H1 (cell line): ENCODE results near the gene ZNF555. TPM values are rescaled to one million over a fixed set of nuclear protein-coding genes. Genes with fewer than 3 reads are reported as not detected.

Experiments
- CBX5 ChIP-seq: fragments of 300-800, 300-1000 bp; sonication (generic); IDR thresholded peaks from 2 replicates; pipeline ENCODE4 v1.7.1; 2016; ENCODE audit warnings: antibody characterized with exemption, low read length, low read depth
- GABPA ChIP-seq: IDR thresholded peaks from 2 replicates; pipeline ENCODE4 v1.6.1; 2011; ENCODE audit warnings: mild to moderate bottlenecking, low read length, moderate library complexity, borderline replicate concordance; ENCODE audit not compliant: insufficient read depth
- GTF2F1 ChIP-seq: IDR thresholded peaks from 2 replicates; pipeline ENCODE4 v1.6.1; 2012; ENCODE audit warnings: low read depth, low read length, improper control_type of control experiment, borderline replicate concordance
- JUN ChIP-seq: IDR thresholded peaks from 2 replicates; pipeline ENCODE4 v1.6.1; 2011; ENCODE audit warnings: low read depth, mild to moderate bottlenecking, improper control_type of control experiment, low read length
- KDM4A ChIP-seq: IDR thresholded peaks from one replicate; pipeline ENCODE4 v1.7.1; 2012; ENCODE audit warnings: low read depth, mild to moderate bottlenecking, moderate library complexity, low read length, inconsistent platforms; ENCODE audit not compliant: severe bottlenecking
- MAFK ChIP-seq: IDR thresholded peaks from 2 replicates; pipeline ENCODE4 v1.6.1; 2012; ENCODE audit warnings: low read depth, mild to moderate bottlenecking, improper control_type of control experiment, low read length
- RXRA ChIP-seq: IDR thresholded peaks from 2 replicates; pipeline ENCODE4 v1.6.1; 2011; ENCODE audit warnings: low read depth, mild to moderate bottlenecking, low read length, moderate library complexity; ENCODE audit not compliant: insufficient read depth
- SP2 ChIP-seq: IDR thresholded peaks from 2 replicates; pipeline ENCODE4 v1.6.1; 2012; ENCODE audit warnings: mild to moderate bottlenecking, low read length, inconsistent platforms
- ZNF274 ChIP-seq: IDR thresholded peaks from 2 replicates; pipeline ENCODE4 v1.7.0; 2012; ENCODE audit warnings: low read length, borderline replicate concordance; ENCODE audit errors: extremely low read depth
- polyA plus RNA-seq, 7 experiments: library from polyadenylated mRNA; depleted of rRNA in 3 of 7; stranded (reverse) in 5 of 7; unstranded in 2 of 7; fragments of >200 nt in 5 of 7; fragments of 200-250 nt in 2 of 7; gene quantifications; 1 replicate in 5 of 7; 2 replicates in 1 of 7; 4 replicates in 1 of 7; pipeline versions ENCODE4 v1.2.1 to v1.2.3, GENCODE V29; 2011 to 2013; ENCODE audit warnings: missing spikeins in 2 of 7, mixed read lengths in 2 of 7
- total RNA-seq: library from RNA; stranded (reverse); fragmentation: NEBNext Ultra II Directional; extraction: Animal tissue kit (Norgen Biotek cat#: 25700); gene quantifications from 2 replicates; pipeline ENCODE4 v1.2.1, GENCODE V29; 2021
- TF ChIP-seq, protein P1 (sequence below): fragments of 300-600 bp; sonication (generic); IDR thresholded peaks from 2 replicates; pipeline ENCODE4 v1.7.1; 2012; ENCODE audit warnings: low read length, moderate library complexity, mild to moderate bottlenecking, inconsistent platforms; ENCODE audit not compliant: insufficient replicate concordance

Gene ZNF555
- total and polyA plus RNA-seq, 2 of the 8 experiments (the other 6 are each of a cell fraction or from before 2014, with no cell fraction given): 1.6 to 5.7 TPM

DNA sequence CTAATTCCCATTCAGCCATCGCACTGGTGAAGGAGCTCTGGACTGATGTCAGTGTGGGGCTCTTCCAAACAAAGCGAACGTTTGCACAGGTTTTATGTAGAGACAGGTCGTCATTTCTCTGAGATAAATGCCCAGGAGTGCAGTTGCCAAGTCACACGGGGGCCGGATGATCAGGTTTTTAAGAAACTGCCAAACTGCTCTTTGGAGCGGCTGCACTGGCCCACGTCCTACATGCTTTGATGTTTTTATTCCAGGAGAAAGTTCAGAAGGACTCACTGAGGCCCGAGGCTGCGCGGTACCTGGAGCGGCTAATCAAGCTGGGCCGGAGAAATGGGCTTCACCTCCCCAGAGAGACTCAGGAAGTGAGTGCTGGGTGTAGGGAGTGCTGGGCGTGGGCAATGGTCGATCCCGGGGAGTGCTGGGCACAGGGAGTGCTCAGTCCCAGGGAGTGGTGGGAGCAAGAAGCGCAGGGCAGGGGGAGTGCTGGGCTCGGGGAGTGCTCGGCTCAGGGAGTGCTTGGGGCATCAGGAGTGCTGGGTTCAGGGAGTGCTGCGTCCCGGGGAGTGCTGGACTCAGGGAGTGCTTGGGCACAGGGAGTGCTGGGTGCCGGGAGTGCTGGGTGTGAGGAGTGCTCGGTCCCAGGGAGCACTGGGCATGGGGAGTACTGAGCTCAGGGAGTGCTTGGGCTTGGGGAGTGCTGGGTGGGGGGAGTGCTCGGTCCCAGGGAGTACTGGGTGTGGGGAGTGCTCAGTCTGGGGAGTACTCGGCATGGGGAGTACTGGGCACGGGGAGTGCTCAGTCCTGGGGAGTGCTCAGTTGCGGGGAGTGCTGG lies 45.2 kb upstream of the ZNF555 start (continued):
- TF ChIP-seq, protein P1, sequence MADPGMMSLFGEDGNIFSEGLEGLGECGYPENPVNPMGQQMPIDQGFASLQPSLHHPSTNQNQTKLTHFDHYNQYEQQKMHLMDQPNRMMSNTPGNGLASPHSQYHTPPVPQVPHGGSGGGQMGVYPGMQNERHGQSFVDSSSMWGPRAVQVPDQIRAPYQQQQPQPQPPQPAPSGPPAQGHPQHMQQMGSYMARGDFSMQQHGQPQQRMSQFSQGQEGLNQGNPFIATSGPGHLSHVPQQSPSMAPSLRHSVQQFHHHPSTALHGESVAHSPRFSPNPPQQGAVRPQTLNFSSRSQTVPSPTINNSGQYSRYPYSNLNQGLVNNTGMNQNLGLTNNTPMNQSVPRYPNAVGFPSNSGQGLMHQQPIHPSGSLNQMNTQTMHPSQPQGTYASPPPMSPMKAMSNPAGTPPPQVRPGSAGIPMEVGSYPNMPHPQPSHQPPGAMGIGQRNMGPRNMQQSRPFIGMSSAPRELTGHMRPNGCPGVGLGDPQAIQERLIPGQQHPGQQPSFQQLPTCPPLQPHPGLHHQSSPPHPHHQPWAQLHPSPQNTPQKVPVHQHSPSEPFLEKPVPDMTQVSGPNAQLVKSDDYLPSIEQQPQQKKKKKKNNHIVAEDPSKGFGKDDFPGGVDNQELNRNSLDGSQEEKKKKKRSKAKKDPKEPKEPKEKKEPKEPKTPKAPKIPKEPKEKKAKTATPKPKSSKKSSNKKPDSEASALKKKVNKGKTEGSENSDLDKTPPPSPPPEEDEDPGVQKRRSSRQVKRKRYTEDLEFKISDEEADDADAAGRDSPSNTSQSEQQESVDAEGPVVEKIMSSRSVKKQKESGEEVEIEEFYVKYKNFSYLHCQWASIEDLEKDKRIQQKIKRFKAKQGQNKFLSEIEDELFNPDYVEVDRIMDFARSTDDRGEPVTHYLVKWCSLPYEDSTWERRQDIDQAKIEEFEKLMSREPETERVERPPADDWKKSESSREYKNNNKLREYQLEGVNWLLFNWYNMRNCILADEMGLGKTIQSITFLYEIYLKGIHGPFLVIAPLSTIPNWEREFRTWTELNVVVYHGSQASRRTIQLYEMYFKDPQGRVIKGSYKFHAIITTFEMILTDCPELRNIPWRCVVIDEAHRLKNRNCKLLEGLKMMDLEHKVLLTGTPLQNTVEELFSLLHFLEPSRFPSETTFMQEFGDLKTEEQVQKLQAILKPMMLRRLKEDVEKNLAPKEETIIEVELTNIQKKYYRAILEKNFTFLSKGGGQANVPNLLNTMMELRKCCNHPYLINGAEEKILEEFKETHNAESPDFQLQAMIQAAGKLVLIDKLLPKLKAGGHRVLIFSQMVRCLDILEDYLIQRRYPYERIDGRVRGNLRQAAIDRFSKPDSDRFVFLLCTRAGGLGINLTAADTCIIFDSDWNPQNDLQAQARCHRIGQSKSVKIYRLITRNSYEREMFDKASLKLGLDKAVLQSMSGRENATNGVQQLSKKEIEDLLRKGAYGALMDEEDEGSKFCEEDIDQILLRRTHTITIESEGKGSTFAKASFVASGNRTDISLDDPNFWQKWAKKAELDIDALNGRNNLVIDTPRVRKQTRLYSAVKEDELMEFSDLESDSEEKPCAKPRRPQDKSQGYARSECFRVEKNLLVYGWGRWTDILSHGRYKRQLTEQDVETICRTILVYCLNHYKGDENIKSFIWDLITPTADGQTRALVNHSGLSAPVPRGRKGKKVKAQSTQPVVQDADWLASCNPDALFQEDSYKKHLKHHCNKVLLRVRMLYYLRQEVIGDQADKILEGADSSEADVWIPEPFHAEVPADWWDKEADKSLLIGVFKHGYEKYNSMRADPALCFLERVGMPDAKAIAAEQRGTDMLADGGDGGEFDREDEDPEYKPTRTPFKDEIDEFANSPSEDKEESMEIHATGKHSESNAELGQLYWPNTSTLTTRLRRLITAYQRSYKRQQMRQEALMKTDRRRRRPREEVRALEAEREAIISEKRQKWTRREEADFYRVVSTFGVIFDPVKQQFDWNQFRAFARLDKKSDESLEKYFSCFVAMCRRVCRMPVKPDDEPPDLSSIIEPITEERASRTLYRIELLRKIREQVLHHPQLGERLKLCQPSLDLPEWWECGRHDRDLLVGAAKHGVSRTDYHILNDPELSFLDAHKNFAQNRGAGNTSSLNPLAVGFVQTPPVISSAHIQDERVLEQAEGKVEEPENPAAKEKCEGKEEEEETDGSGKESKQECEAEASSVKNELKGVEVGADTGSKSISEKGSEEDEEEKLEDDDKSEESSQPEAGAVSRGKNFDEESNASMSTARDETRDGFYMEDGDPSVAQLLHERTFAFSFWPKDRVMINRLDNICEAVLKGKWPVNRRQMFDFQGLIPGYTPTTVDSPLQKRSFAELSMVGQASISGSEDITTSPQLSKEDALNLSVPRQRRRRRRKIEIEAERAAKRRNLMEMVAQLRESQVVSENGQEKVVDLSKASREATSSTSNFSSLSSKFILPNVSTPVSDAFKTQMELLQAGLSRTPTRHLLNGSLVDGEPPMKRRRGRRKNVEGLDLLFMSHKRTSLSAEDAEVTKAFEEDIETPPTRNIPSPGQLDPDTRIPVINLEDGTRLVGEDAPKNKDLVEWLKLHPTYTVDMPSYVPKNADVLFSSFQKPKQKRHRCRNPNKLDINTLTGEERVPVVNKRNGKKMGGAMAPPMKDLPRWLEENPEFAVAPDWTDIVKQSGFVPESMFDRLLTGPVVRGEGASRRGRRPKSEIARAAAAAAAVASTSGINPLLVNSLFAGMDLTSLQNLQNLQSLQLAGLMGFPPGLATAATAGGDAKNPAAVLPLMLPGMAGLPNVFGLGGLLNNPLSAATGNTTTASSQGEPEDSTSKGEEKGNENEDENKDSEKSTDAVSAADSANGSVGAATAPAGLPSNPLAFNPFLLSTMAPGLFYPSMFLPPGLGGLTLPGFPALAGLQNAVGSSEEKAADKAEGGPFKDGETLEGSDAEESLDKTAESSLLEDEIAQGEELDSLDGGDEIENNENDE: no peak
- TF ChIP-seq MAFK: no peak
- TF ChIP-seq ZNF274: no peak
- no peak for TF ChIP-seq KDM4A
- TF ChIP-seq GTF2F1: no peak
- TF ChIP-seq RXRA: no peak
- TF ChIP-seq CBX5: no peak
- TF ChIP-seq GABPA: no peak
- no peak for TF ChIP-seq JUN
- TF ChIP-seq SP2: no peak
